ENCODE results near the gene SCGB3A1.

Gene SCGB3A1

DNA sequence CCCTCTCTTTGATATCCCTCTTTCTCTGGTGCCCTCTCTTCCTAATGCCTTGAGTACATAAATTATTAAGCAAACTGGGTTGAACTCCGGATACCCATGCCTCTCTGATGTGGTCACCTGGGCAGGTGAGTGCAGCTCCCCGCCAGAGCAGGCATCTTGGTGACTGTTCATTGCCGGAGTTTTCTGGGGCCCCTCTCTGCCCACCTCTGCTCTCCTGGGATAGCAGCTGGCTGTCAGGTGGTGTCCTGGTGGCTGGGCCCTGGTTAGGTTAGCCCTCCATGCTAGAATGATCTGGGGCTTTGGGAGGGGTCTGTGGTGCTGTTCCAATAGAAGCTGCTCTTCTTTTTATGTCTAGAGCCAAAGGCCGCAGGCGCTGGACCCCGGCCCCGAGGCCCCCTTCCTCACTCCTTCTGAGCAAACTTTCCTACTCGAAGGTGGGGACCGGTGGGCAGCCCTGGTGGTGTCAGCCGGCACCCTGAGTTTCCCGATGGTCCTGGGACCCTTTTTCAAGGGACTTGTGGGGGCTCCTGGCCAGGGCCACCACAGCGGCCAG, 4.9 kb upstream of the SCGB3A1 start:
- DNase-seq (ENCODE audit: low read depth), result no peak
- TF ChIP-seq, protein P1, sequence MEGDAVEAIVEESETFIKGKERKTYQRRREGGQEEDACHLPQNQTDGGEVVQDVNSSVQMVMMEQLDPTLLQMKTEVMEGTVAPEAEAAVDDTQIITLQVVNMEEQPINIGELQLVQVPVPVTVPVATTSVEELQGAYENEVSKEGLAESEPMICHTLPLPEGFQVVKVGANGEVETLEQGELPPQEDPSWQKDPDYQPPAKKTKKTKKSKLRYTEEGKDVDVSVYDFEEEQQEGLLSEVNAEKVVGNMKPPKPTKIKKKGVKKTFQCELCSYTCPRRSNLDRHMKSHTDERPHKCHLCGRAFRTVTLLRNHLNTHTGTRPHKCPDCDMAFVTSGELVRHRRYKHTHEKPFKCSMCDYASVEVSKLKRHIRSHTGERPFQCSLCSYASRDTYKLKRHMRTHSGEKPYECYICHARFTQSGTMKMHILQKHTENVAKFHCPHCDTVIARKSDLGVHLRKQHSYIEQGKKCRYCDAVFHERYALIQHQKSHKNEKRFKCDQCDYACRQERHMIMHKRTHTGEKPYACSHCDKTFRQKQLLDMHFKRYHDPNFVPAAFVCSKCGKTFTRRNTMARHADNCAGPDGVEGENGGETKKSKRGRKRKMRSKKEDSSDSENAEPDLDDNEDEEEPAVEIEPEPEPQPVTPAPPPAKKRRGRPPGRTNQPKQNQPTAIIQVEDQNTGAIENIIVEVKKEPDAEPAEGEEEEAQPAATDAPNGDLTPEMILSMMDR (IDR thresholded peaks at IDR 0.05; ENCODE audit: control insufficient read depth, insufficient read depth, low read depth, low read length, missing control alignments), result no peak
- H3K4me3 ChIP-seq (ENCODE audit: control insufficient read depth, low read depth, low read length), result no peak overlapping the region

DNA sequence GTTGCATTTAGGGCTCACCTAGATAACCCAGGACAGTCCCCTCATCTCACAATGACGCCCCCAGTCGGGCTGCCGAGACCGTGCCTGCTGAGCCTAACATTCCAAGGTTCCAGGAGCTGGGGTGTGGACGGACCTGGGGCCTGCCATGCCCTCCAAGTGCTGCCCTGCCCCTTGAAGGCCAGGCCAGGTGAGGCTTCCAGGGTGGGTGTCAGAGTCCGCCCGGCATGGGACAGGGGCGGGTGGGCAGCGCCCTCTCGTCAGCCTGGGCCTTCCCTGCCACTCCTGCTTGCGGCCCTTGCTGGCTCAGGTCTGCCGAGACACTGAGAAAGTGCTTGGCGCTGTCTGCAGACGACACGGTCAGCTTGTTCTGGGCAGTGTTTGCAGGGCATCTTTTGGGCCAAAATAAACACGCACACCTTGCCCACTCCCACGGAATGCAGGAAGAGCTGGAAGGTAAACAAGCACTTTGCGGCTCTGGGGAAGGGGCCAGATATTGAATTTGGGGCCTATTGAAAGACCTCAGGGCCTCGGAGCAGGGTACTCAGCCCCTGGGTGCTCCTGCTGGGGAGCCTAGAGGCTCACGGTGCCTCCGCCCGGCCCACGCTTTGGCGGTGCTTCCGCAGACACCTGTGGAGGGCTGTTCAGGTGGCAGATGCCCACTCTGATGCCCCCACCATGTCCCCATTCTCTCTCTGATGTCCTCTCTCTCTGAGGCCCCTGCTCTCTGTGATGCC, 4.2 kb upstream of the SCGB3A1 start:
- no peak for DNase-seq (ENCODE audit: low read depth)
- H3K4me3 ChIP-seq (ENCODE audit: control insufficient read depth, low read depth, low read length), result no peak overlapping the region
- TF ChIP-seq, protein P1 (IDR thresholded peaks at IDR 0.05; ENCODE audit: control insufficient read depth, insufficient read depth, low read depth, low read length, missing control alignments), result no peak

DNA sequence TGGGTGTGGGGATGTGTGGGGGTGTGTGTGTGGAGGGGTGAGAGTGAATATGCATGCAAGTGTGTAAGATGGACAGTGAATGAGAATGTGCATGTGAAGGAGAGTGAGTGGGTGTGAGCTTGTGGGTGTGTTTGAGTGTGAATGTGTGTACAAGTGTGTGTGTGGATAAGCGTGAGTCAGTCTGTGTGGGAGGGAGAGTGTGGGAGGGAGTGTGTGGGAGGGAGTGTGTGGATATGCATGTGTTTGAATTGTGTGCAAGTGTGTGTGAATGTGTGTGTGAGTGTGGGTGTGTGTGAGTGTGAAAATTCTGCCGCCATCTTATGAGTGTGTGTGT, 3.7 kb upstream of the SCGB3A1 start:
- TF ChIP-seq, protein P1 (IDR thresholded peaks at IDR 0.05; ENCODE audit: control insufficient read depth, insufficient read depth, low read depth, low read length, missing control alignments), result no peak
- no peak for DNase-seq (ENCODE audit: low read depth)
- no peak overlapping the region for H3K4me3 ChIP-seq (ENCODE audit: control insufficient read depth, low read depth, low read length)

DNA sequence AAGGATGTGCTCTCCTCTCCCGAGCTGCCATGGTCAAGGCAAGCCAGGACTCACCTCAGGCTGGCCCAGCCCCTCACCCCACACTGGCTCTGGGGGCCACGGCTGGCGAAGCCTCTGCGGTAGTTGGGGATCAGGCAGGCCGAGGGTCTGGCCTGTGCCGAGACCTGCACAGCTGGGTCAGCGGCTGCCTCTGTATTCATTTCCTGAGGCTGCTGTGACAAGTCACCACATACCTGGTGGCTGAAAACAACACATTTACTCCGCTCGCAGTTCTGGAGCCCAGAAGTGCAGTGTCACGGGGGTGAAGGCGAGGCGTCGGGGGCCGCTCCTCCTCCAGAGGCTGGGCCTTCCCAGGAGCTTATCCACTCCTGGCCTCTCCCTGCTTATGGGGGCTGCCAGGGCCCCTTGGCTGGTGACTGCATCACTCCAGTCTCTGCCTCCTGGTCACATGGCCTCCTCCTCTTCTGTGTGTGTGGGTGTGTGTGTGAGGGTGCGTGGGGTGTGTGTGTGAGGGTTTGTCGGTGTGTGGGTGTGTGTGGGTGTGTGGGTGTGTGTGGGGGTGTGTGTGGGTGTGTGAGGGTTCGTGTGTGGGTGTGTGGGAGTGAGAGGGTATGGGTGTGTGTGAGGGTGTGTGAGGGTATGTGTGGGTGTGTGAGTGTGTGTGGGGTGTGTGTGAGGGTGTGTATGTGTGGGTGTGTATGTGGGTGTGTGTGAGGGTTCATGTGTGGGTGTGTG, 3.2 kb upstream of the SCGB3A1 start:
- DNase-seq (ENCODE audit: low read depth), result no peak
- TF ChIP-seq, protein P1 (IDR thresholded peaks at IDR 0.05; ENCODE audit: control insufficient read depth, insufficient read depth, low read depth, low read length, missing control alignments), result no peak
- H3K4me3 ChIP-seq (ENCODE audit: control insufficient read depth, low read depth, low read length), result no peak overlapping the region

DNA sequence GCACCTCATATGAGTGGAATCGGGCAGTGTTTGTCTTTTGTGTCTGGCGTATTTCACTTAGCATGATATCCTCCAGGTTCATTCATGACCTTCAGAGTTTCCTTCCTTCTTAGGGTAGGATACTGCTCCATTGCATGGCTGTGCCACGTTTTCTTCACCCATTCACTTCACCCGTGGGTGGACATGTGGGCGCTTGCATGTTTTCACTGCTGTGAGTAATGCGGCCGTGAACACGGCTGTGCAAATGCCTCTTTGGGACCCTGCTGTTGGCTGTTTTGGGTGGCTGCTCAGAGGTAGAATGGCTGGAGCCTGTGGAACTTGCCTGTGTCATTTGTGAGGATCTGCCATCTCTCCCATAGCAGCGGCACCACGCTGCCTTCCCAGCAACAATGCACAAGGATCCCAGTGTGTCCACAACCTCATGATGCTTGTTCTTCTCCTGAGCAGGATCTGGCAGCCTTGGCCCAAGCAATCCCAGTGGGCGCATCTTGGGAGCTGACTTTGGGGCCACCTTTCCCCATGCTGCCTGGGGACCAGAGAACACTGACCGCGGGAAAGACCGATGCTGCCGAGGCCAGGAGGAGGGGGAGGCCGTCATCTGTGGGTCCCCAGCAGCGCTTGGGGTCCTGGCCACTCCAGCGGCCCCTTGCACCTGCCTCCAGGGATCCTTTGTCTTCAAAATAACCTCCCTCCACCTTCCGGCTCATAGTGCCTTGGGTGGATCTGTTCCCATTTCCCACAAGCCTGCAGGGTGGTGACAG, 2.3 kb upstream of the SCGB3A1 start:
- DNase-seq (ENCODE audit: low read depth), result no peak
- no peak overlapping the region for H3K4me3 ChIP-seq (ENCODE audit: control insufficient read depth, low read depth, low read length)
- TF ChIP-seq, protein P1 (IDR thresholded peaks at IDR 0.05; ENCODE audit: control insufficient read depth, insufficient read depth, low read depth, low read length, missing control alignments), result no peak

DNA sequence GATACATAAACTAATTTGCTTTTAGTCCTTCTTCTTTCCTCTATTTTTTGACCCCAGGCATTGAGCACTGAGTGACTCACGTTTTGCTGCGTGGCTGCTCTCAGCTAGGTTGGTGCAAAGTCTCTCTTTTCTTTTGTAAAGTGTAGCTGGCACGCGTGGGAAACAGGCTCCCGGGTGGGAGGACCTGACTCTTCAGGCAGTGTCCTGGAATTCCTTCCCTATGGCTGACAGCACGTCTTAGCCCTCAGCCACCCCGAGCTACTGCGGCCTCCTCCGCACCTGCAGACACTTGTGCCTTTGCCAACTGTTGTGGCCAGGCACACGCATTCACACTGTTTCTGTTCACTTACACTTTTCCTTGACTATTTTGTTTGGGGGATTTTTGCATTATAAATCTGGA, 877 bp upstream of the SCGB3A1 start:
- no peak for DNase-seq (ENCODE audit: low read depth)
- TF ChIP-seq, protein P1 (IDR thresholded peaks at IDR 0.05; ENCODE audit: control insufficient read depth, insufficient read depth, low read depth, low read length, missing control alignments), result no peak
- no peak overlapping the region for H3K4me3 ChIP-seq (ENCODE audit: control insufficient read depth, low read depth, low read length)

Data from AG09309 (cell line).